Measurements from ENCODE around the gene RUVBL2.

DNA sequence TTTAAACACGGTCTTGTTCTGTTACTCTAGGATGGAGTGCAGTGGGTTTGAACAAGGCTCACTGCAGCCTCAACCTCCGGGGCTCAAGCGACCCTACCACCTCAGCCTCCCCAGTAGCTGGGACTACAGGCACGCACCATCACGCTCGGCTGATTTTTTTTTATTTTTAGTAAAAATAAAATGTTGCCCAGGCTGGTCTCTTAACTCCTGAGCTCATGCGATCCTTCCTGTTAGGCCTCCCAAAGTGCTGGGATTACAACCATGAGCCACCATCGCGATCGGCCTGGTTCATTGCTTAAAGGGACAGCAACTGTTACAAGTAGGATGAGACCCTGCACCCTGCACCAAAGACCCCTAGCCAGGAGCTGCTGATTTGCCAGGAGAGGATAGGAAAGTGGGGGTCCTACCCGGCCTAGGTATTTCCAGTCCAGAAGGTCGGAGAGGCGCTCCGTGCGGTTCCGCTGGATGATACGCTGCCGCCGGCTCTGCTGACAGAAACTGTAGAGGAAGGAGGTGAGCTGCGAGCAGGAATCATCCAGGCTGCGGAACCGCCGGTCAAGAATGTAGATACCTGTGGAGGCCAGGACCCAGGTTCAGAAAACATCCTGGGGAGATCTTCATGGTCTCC is 23.4 kb upstream of the RUVBL2 start:
- TF ChIP-seq, protein P1, sequence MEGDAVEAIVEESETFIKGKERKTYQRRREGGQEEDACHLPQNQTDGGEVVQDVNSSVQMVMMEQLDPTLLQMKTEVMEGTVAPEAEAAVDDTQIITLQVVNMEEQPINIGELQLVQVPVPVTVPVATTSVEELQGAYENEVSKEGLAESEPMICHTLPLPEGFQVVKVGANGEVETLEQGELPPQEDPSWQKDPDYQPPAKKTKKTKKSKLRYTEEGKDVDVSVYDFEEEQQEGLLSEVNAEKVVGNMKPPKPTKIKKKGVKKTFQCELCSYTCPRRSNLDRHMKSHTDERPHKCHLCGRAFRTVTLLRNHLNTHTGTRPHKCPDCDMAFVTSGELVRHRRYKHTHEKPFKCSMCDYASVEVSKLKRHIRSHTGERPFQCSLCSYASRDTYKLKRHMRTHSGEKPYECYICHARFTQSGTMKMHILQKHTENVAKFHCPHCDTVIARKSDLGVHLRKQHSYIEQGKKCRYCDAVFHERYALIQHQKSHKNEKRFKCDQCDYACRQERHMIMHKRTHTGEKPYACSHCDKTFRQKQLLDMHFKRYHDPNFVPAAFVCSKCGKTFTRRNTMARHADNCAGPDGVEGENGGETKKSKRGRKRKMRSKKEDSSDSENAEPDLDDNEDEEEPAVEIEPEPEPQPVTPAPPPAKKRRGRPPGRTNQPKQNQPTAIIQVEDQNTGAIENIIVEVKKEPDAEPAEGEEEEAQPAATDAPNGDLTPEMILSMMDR (conservative IDR thresholded peaks at IDR 0.05; ENCODE audit: low read depth, low read length): no peak
- TF ChIP-seq POLR2A (IDR thresholded peaks at IDR 0.05; ENCODE audit: low read depth, low read length) (no peak), CHD1 (IDR thresholded peaks at IDR 0.05; ENCODE audit: low read depth, low read length) (no peak), RFX5 (IDR thresholded peaks at IDR 0.05; ENCODE audit: low read depth, low read length) (no peak), BHLHE40 (IDR thresholded peaks at IDR 0.05; ENCODE audit: low read depth, low read length) (no peak), MXI1 (IDR thresholded peaks at IDR 0.05; ENCODE audit: borderline replicate concordance, low read depth, low read length) (no peak), NFE2L2 (IDR thresholded peaks at IDR 0.05; ENCODE audit: low read depth, low read length) (no peak), CEBPB (IDR thresholded peaks at IDR 0.05; ENCODE audit: low read depth, low read length) (no peak), SMC3 (IDR thresholded peaks at IDR 0.05; ENCODE audit: low read depth, low read length) (no peak), RAD21 (IDR thresholded peaks at IDR 0.05; ENCODE audit: low read length) (no peak)

Measured in IMR-90 (cell line).